ENCODE data around the gene MAD1L1.

MAD1L1 gene

DNA sequence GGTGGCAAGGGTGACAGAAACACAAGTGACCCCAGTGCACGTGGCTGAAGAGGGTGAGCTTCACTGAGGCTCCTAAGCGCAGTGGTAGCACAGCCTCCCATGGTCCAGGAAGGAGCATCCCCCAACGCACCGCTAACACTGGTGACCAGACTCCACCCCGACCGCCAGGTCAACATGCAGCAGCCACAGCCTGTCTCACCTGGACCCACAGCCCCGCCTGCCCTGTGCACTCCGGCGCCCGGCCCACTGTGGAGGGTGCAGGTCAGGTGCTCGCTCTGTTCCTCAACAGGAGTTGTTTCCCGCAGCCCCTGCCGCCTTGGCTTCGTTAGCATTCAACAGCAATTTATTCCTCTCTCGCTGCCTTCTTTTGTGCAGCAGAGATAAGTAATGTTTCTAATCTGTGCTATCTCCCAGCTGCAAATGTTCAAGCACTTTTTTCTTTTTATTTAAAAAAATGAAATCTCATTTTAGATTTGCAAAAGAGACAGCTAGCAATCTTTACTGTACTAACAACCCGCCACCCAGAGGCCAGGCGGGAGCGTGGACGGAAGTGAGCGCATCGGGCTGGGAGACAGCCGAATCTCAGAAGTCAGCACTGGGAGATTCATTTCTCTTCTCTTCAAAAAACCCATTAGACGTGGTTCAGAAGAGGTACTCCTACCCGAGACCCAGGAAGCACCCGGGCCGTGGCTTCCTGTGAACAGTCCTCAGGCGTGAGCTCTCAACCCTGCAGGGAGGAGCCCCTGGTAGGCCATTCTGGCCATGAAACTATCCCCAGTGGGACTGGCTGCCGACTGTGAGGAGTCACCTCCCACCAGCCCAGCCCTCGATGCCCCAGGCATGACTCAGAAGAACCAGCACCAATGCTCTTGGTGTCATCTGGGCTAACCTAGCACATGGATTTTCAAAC lies 133.4 kb downstream of the MAD1L1 start:
- DNase-seq = peak; percentile 22 to 27

- no peak for DNase-seq
Measured at GRCh38 chr7:2098496-2098895, 134.2 kb downstream of the MAD1L1 start.

- DNase-seq = no peak
Measured at GRCh38 chr7:2098056-2098455, 134.7 kb downstream of the MAD1L1 start.

- DNase-seq = no peak
Measured at GRCh38 chr7:2097492-2097891, 135.3 kb downstream of the MAD1L1 start.

DNA sequence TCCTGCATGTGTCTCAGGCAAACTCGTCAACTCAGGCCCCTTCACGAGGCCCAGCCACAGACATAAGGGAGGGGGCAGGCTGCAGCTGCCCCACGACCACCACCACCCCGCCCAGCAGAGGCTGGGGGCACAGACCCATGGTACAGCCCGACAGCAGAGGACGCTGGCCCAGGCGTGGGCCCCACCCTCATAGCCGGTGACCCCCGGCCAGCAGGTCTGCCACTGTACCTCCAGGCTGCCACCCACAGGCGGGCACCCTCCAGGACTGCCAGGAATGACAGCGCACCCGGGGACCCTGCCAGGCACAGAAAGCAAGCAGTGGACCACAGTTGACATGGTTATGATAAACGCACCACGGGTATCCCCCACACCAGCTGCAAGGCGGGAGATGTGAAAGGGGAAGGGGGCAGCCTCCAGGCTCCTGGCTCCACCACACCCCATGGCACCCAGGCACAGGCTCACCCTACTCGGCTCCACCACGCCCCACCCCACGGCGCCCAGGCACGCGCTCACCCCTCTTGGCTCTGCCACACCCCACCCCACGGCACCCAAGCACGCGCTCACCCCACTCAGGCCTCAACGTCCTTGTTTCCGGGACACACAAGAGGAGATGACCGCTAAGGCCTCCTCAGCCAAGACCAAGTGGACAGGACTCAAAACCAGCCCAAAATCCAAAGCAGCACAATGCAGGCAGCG lies 135.9 kb downstream of the MAD1L1 start:
- DNase-seq = no peak

DNA sequence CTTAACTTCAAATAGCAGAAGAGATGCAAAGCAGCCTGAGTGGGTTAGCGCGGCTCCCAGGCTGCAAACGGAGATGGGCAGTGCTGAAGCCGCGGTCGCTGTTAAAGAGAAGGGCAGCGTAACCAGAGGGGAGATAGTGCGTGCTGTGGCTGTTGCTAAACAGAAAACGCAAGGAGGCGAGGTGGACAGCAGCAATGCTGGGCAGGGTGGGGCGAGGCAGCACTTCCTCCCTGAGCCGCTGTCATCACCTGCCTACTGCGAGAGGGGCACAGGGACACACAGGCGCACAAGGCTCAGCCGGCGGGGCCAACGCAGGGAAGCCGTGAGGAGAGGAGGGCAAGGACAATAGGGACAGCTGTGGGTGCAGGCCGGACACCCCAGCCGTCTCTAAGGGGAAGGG lies 137.3 kb downstream of the MAD1L1 start:
- no peak for DNase-seq

DNA sequence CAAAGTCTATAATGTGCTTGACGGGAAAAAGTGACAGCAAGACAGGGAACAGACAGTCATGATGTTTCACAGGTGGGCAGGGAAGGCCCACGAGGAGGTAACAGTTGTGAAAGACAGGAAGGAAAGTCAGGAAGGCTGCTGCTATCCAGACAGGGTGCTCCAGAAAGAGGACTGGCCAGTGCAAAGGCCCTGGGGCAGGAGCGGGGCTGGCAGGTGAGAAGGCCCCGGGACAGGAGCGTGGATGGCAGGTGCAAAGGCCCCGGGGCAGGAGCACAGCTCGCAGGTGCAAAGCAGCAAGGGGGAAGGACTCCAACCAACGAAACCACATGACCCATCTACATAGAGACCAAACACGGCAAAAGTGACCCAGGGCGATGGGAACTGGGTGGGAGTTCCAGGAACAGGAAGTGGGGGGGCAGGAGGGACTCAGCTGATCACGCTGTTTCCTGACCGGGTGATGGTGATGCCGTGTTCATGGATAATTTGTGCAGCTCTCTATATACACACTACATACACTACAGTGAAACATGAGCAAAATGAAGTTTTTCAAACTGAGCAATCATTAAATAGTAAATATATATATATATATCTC lies 138.2 kb downstream of the MAD1L1 start:
- no peak for DNase-seq

GRCh38 chr7:2093843-2094220 lies 138.9 kb downstream of the MAD1L1 start:
- no peak for DNase-seq

GRCh38 chr7:2093215-2093842 lies 139.4 kb downstream of the MAD1L1 start:
- no peak for DNase-seq

GRCh38 chr7:2092279-2092678 lies 140.5 kb downstream of the MAD1L1 start:
- DNase-seq = no peak

DNA sequence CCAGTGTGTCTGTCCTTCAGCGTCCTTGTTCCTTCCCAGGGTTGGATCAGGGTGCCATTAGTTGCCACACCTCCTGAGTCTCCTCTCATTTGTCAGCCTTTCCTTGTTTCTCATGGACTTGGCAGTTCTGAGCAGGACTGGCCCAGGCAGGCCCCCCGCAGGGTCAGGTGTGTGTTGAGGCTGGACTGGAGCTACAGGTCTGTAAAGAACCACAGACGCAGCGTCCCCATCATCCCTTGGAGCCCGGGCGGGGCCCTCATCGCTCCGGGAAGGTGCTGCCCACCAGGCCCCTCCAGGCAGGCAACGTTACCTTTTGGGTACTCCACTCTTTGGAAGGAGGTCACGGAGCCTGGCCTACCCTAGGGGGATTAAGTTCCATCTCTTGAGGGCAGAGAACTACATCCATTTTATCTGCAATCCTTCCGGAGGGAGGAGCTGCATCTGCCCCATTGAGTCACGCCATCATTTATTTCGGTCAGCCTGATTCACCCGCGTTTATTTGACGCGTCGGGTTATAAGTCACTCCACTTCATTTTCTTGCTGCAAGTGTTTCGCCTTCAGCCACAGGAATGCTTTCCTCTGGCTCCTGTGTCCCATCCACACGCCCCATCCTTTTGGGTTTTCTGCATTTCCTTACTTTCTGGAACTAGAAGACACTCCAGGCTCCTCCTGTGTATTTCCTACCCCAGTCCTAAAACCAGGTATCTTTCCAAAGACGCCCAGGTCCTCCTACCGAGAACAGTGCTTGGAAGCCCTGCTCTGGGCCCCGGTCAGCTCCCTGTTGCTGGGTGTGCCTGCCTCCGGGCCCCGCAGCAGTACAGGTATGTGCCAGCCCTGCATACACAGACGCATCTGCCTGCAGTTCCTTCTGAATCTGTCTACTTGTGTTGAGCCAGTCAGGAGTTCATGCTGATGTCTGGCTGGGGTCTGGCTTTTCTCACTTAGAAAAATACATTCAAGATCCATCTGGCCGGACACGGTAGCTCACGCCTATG lies 141.9 kb downstream of the MAD1L1 start:
- DNase-seq = no peak

GRCh38 chr7:2088801-2089200 lies 143.9 kb downstream of the MAD1L1 start:
- no peak for DNase-seq

- no peak for DNase-seq
Measured at GRCh38 chr7:2087744-2088143, 145.0 kb downstream of the MAD1L1 start.

GRCh38 chr7:2086229-2086628 lies 146.5 kb downstream of the MAD1L1 start:
- no peak for DNase-seq

GRCh38 chr7:2085804-2086203 lies 146.9 kb downstream of the MAD1L1 start:
- no peak for DNase-seq

- no peak for DNase-seq
Measured at GRCh38 chr7:2084781-2085505, 147.8 kb downstream of the MAD1L1 start.

DNA sequence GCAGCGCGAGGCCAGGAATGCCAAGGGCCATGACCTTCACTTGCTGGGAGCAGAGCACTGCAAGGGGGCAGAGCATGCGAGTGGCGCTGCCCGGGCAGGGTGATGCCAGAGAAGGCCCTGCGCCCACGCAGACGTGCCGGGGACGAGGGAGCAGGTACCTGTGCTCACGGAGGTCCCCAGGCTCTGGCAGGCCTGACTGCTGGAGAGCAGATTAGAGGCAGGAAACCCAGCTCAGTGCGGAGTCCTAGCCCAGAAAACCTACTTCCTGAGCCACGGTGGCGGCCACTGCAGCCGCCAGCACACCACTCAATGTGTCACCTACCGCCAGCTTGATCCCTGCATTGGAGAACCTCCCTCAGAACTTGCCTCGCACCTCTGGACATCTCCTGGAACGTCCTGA lies 148.4 kb downstream of the MAD1L1 start:
- no peak for DNase-seq

DNA sequence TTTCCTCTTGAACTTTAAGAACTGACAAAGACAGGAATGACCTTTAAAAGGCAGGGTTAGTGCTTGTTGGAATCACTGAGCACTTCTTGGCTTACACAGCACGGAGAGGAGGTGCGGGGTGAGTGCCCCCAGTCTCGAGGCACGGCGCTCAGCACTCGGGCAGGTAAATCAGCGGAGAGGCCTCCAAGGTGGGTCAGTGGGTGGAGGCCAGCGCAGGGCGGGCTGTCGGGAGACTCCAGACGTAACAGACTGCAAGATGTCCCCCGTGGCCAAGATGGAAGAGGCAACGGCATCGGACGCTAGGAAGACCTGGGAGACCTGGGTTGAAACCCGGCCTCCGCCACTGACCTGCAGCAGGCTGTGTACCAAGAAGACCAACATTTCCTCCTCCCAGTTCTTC lies 149.4 kb downstream of the MAD1L1 start:
- DNase-seq = no peak

DNA sequence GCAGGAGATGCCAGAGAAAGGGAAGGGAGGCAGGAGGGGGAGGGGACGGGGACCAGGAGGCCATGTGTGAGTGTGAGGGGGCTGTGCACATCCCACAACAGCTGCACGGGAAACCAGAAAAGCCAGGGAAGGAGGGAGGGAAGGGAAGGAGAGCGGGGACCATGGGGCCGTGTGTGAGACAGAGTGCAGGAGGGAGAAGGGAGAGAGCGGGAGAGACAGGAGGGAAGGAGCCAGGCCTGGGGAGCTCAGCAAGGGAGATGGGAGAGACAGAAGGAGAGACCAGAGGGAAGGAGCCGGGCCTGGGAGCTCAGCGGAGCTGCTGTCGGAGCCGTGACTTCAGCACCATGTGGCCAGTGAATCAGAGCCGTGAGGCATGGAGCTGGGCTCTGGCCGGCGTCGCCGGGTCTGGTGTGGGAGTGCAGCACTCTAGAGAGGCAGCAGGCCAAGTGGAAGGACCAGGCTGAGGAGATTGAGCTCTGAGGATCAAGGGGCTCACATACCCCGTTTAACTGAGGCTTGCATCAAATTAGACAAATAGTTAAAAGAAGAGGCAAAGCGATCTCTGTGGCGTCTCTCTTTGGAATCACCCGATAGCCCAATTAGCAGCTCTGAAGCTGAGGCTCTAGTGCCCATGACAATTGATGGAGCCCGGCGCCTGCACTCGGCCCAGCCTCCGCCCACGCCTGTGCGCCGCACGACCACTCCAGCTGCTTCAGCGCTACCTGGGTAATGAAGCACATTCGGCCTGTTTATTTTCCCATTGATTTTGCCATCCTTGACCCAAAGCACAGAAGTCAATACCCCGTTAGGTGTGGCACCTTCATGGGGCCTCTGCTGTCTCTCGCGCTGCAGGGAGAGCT lies 150.4 kb downstream of the MAD1L1 start:
- no peak for DNase-seq

- DNase-seq = no peak
Measured at GRCh38 chr7:2081526-2082135, 151.1 kb downstream of the MAD1L1 start.
